A549 treated with AZD9567 at 1 μM for 4 hours (cell line): Measurements from ENCODE around the gene ST14. TPM values are rescaled to one million over a fixed set of nuclear protein-coding genes. Genes with fewer than 3 reads are reported as not detected.

Experiments
- total RNA-seq: library from RNA; stranded (reverse); fragments of 200-300 nt; extraction: Qiagen RNA extraction; gene quantifications from 5 replicates; pipeline ENCODE4 v1.2.3, GENCODE V29; 2022; ENCODE audit not compliant: insufficient read depth

ST14 gene
- total RNA-seq, result 0.02 to 0.15 TPM (median 0.06 TPM) in 4 of 5 replicates, not detected in the other

GRCh38 chr11:130159657-130160497 is at the start of gene ST14:
Gene ST14, plus strand, starts transcription at chr11:130159782. Its CDS starts 198 bp downstream, at chr11:130159980.

Other genes with a start within 250 kb of the ST14 start
- gene PRDM10, start 156.9 kb upstream of the ST14 start, total RNA-seq, result 1.0 to 1.4 TPM (median 1.3 TPM) in 5 replicates
- gene APLP2, start 89.9 kb upstream of the ST14 start, total RNA-seq, result 159 to 186 TPM (median 183 TPM) in 5 replicates
- 5.7 to 9.1 TPM (median 6.7 TPM) in 5 replicates for gene ZBTB44, start 155.1 kb downstream of the ST14 start, total RNA-seq